Stomach (tissue), 9 donors: ENCODE results near the gene ADAT1. TPM values are rescaled to one million over a fixed set of nuclear protein-coding genes. Genes with fewer than 3 reads are reported as not detected.

Experiments used
- DNase-seq, 2 donors: peaks; one replicate each; pipeline versions ENCODE4 v3.0.0 to v3.0.0-alpha.2; 2013 to 2019
- H3K27ac ChIP-seq, 5 donors: fragments of 200-600 bp in 4 of 5; sonication (generic) in 4 of 5; one replicate each; pipeline ENCODE4 v1.5.1; 2013 to 2019; ENCODE audit warnings: mild to moderate bottlenecking in 1 of 5, moderate library complexity in 1 of 5
- H3K27me3 ChIP-seq, 3 donors: fragments of 200-600 bp; sonication (generic); one replicate each; pipeline ENCODE4 v1.5.1; 2017 to 2019; ENCODE audit warnings: mixed run types in 1 of 3
- H3K36me3 ChIP-seq, 4 donors: fragments of 200-600 bp; sonication (generic); 1 replicate in 3 of 4; 2 replicates in 1 of 4; pipeline ENCODE4 v1.5.1; 2016 to 2019
- H3K4me1 ChIP-seq, 4 donors: fragments of 200-600 bp; sonication (generic); one replicate each; pipeline ENCODE4 v1.5.1; 2016 to 2019
- H3K4me3 ChIP-seq, 4 donors: fragments of 200-600 bp; sonication (generic) in 3 of 4; one replicate each; pipeline ENCODE4 v1.5.1; 2016 to 2019; ENCODE audit warnings: mild to moderate bottlenecking in 1 of 4
- H3K9me3 ChIP-seq, 4 donors: fragments of 200-600 bp; sonication (generic); one replicate each; pipeline ENCODE4 v1.5.1; 2016 to 2019
- CTCF ChIP-seq, 7 experiments: fragments of 450-650 bp in 4 of 7; fragments of 200-600 bp in 3 of 7; sonication (generic) in 3 of 7; IDR thresholded peaks; one replicate each; pipeline ENCODE4 v1.5.1; 2016 to 2019; ENCODE audit warnings: antibody characterized with exemption in 7 of 7, control low read depth in 2 of 7, mild to moderate bottlenecking in 1 of 7
- EP300 ChIP-seq: sonication (generic); formaldehyde crosslinking; IDR thresholded peaks from one replicate; pipeline ENCODE4 v1.6.1; 2017; ENCODE audit warnings: antibody characterized with exemption
- POLR2A ChIP-seq, 4 donors: fragments of 450-650 bp; IDR thresholded peaks; one replicate each; pipeline ENCODE4 v1.6.1; 2016; ENCODE audit warnings: antibody characterized with exemption in 4 of 4, control low read depth in 2 of 4, mild to moderate bottlenecking in 1 of 4, moderate library complexity in 1 of 4
- POLR2AphosphoS5 ChIP-seq, 3 donors: sonication (generic); formaldehyde crosslinking; IDR thresholded peaks; one replicate each; pipeline ENCODE4 v1.6.1; 2016; ENCODE audit warnings: antibody characterized with exemption in 3 of 3
- WGBS, 5 donors: extraction: QIAGEN DNeasy Blood & Tissue Kit in 3 of 5; methylation state at CpG; one replicate each; pipeline versions ENCODE4 v1.1.5 to v1.1.7; 2013 to 2018; 5-methylcytosine and 5-hydroxymethylcytosine counted together
- intact Hi-C: fragments of 100-400 bp; cut with DNase I; formaldehyde crosslinking; loops from one replicate; pipeline ENCODE4 v1.15.1; 2023; ENCODE audit warnings: low total_unique reads
- polyA plus RNA-seq, 3 donors: library from polyadenylated mRNA; stranded (reverse); fragments of 200-250 nt; gene quantifications; one replicate each; pipeline ENCODE4 v1.2.3, GENCODE V29; 2013
- total RNA-seq, 5 donors: library from RNA; depleted of rRNA; stranded (reverse); fragments of >200 nt; gene quantifications; one replicate each; pipeline versions ENCODE4 v1.1.0 to v1.2.3, GENCODE V29; 2014 to 2016
- donor health status: healthy with polysubstance abuse.
- donor health status: Bipolar disorder and iron deficiency.
- donor health status: healthy.

The ADAT1 gene
- total and polyA plus RNA-seq, 8 donors: 0.58 to 69.8 (median 13.0) TPM

GRCh38 chr16:75628351-75628750, 5.3 kb upstream of the ADAT1 start:
- Histone ChIP-seq H3K36me3 (peaks cover 68 to 81% (median 80%) of the 10 kb centered on the region in 4 donors), H3K27me3 (no peaks in the 10 kb centered on the region), H3K4me3 (no peak overlapping the region), H3K27ac (no peak overlapping the region), H3K4me1 (peaks cover 0 to 5% (median 4%) of the 10 kb centered on the region in 4 donors), H3K9me3 (no peaks in the 10 kb centered on the region)
- 76 to 97% (median 92%) methylated on average over 4 of the region's 4 CpGs for WGBS, 5 donors
- DNase-seq: no peak
- intact Hi-C loops: no loop called here
- TF ChIP-seq POLR2AphosphoS5 (IDR thresholded peaks at IDR 0.05) (no peak), EP300 (no peak), CTCF (IDR thresholded peaks at IDR 0.05) (no peak), POLR2A (IDR thresholded peaks at IDR 0.05) (no peak)

DNA sequence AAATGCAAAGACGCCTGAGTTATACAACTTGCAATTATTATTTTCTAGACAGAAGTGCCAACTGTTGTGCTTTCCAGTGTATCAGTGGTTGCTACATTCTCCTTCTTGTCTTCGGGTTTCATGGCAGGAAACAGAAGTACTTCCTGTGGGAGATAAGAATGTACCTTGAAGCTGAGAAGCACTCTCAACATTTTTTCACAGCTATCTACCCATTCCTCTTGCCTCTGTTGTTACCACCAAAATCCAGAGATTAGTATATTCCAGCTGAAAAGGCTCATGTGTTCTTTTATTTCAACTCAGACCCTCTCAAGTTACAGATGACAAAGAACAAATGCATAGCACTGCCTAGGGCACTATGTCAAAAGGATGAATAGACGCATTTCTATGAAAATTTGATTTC, 4.8 kb upstream of the ADAT1 start:
- intact Hi-C loops: no loop called here
- WGBS, 5 donors: 54 to 66% (median 61%) methylated on average over 3 of the region's 3 CpGs
- no peak overlapping the region for H3K4me3 ChIP-seq
- H3K27me3 ChIP-seq: no peaks in the 10 kb centered on the region
- DNase-seq: no peak
- H3K36me3 ChIP-seq: peaks cover 63 to 76% (median 75%) of the 10 kb centered on the region in 4 donors
- TF ChIP-seq CTCF (IDR thresholded peaks at IDR 0.05): no peak
- TF ChIP-seq POLR2AphosphoS5 (IDR thresholded peaks at IDR 0.05): no peak
- no peak for TF ChIP-seq POLR2A (IDR thresholded peaks at IDR 0.05)
- TF ChIP-seq EP300: no peak
- H3K4me1 ChIP-seq: peaks cover 0 to 5% (median 5%) of the 10 kb centered on the region in 4 donors
- H3K27ac ChIP-seq: no peak overlapping the region
- H3K9me3 ChIP-seq: no peaks in the 10 kb centered on the region

DNA sequence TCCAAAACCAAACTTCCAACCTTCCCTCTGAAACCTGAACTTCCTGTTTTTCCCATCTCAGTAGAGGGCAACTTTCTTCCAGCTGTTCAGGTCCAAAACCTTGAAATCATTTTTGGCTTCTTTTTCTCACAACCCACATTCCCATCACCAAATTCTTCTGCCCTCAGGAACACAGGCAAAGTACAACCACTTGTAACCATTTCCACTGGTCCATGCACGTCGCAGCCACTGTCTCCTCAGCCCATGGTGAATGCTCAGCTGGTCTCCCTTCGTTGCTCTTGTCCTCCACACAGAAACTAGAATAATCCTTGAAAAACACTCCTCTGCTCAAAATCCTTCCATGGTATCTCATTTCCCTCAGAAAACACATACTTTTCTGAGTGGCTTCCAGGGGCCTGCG, 3.7 kb upstream of the ADAT1 start:
- H3K27ac ChIP-seq: no peak overlapping the region
- intact Hi-C loops: no loop called here
- DNase-seq: no peak
- no peaks in the 10 kb centered on the region for H3K27me3 ChIP-seq
- H3K4me3 ChIP-seq: no peak overlapping the region
- H3K36me3 ChIP-seq: peaks cover 53 to 66% (median 65%) of the 10 kb centered on the region in 4 donors
- WGBS, 5 donors: 88 to 97% (median 95%) methylated on average over 4 of the region's 4 CpGs
- TF ChIP-seq CTCF (IDR thresholded peaks at IDR 0.05) (no peak), POLR2A (IDR thresholded peaks at IDR 0.05) (no peak), EP300 (no peak), POLR2AphosphoS5 (IDR thresholded peaks at IDR 0.05) (no peak)
- H3K4me1 ChIP-seq: peaks cover 7 to 15% (median 13%) of the 10 kb centered on the region in 4 donors
- no peaks in the 10 kb centered on the region for H3K9me3 ChIP-seq

GRCh38 chr16:75624921-75625334, 1.8 kb upstream of the ADAT1 start:
- no peak overlapping the region for H3K27ac ChIP-seq
- intact Hi-C loops: no loop called here
- H3K27me3 ChIP-seq: no peaks in the 10 kb centered on the region
- no peak for DNase-seq
- peaks cover 34 to 54% (median 52%) of the 10 kb centered on the region in 4 donors for H3K36me3 ChIP-seq
- no peak overlapping the region for H3K4me3 ChIP-seq
- no peaks in the 10 kb centered on the region for H3K9me3 ChIP-seq
- peaks cover 12 to 31% (median 24%) of the 10 kb centered on the region in 4 donors for H3K4me1 ChIP-seq
- WGBS, 5 donors: 60 to 82% (median 76%) methylated on average over 4 of the region's 4 CpGs
- no peak for TF ChIP-seq CTCF (IDR thresholded peaks at IDR 0.05)
- TF ChIP-seq POLR2A (IDR thresholded peaks at IDR 0.05): no peak
- TF ChIP-seq EP300: no peak
- TF ChIP-seq POLR2AphosphoS5 (IDR thresholded peaks at IDR 0.05): no peak
